Measurements from ENCODE around the gene TOMM40L.

The TOMM40L gene

GRCh38 chr1:161206411-161207140, 19.3 kb upstream of the TOMM40L start:
- Histone ChIP-seq H3K36me3 (ENCODE audit: control insufficient read depth in 1 of 2, insufficient read depth in 2 of 2, low read length in 2 of 2) (peaks cover 43 to 63% of the 10 kb centered on the region in 2 donors), H3K9ac (ENCODE audit: low read depth in 1 of 2, low read length in 2 of 2) (no peak overlapping the region), H3K4me1 (ENCODE audit: control insufficient read depth in 1 of 2, insufficient read depth in 2 of 2, low read length in 2 of 2) (peaks cover 17 to 28% of the 10 kb centered on the region in 2 donors)

DNA sequence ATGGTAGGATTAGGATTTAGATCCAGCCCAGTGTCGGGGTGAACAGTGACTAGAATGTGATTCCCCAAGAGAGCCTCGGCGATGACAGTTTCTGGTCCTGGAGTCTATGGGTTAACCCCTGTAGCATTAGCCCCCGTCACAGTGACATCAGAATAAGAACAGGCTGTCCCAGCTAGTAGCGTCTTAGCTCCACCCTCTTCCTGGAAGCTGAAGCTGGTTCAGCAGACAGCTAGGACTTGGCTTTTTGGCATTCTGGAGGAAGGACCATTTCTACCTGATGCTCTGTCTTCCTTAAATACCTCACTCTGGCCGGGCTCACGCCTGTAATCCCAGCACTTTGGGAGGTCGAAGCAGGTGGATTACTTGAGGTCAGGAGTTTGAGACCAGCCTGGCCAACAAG, 18.7 kb upstream of the TOMM40L start:
- Histone ChIP-seq H3K27me3 (ENCODE audit: control insufficient read depth in 1 of 2, insufficient read depth in 2 of 2, low read length in 2 of 2) (no peaks in the 10 kb centered on the region), H3K4me1 (ENCODE audit: control insufficient read depth in 1 of 2, insufficient read depth in 2 of 2, low read length in 2 of 2) (peaks cover 13 to 24% of the 10 kb centered on the region in 2 donors), H3K9me3 (ENCODE audit: control insufficient read depth in 1 of 2, low read length in 2 of 2) (no peaks in the 10 kb centered on the region), H3K9ac (ENCODE audit: low read depth in 1 of 2, low read length in 2 of 2) (no peak overlapping the region), H3K36me3 (ENCODE audit: control insufficient read depth in 1 of 2, insufficient read depth in 2 of 2, low read length in 2 of 2) (peaks cover 48 to 69% of the 10 kb centered on the region in 2 donors), H3K27ac (ENCODE audit: low read depth, low read length) (peak overlapping the region; percentile 47), H3K4me3 (ENCODE audit: low read depth in 1 of 2, low read length in 2 of 2) (no peak overlapping the region)

More at GRCh38 chr1:161206411-161207140, 19.3 kb upstream of the TOMM40L start:
- no peaks in the 10 kb centered on the region for H3K27me3 ChIP-seq (ENCODE audit: control insufficient read depth in 1 of 2, insufficient read depth in 2 of 2, low read length in 2 of 2)
- no peaks in the 10 kb centered on the region for H3K9me3 ChIP-seq (ENCODE audit: control insufficient read depth in 1 of 2, low read length in 2 of 2)
- peak overlapping the region; percentile 47 for H3K27ac ChIP-seq (ENCODE audit: low read depth, low read length)
- H3K4me3 ChIP-seq (ENCODE audit: low read depth in 1 of 2, low read length in 2 of 2): no peak overlapping the region

- Histone ChIP-seq H3K9ac (ENCODE audit: low read depth in 1 of 2, low read length in 2 of 2) (no peak overlapping the region), H3K4me3 (ENCODE audit: low read depth in 1 of 2, low read length in 2 of 2) (no peak overlapping the region), H3K4me1 (ENCODE audit: control insufficient read depth in 1 of 2, insufficient read depth in 2 of 2, low read length in 2 of 2) (peaks cover 5 to 12% of the 10 kb centered on the region in 2 donors), H3K27me3 (ENCODE audit: control insufficient read depth in 1 of 2, insufficient read depth in 2 of 2, low read length in 2 of 2) (no peaks in the 10 kb centered on the region), H3K9me3 (ENCODE audit: control insufficient read depth in 1 of 2, low read length in 2 of 2) (no peaks in the 10 kb centered on the region), H3K36me3 (ENCODE audit: control insufficient read depth in 1 of 2, insufficient read depth in 2 of 2, low read length in 2 of 2) (peaks cover 52 to 86% of the 10 kb centered on the region in 2 donors), H3K27ac (ENCODE audit: low read depth, low read length) (no peak overlapping the region)
Observed at GRCh38 chr1:161209790-161210409, 16.0 kb upstream of the TOMM40L start.

DNA sequence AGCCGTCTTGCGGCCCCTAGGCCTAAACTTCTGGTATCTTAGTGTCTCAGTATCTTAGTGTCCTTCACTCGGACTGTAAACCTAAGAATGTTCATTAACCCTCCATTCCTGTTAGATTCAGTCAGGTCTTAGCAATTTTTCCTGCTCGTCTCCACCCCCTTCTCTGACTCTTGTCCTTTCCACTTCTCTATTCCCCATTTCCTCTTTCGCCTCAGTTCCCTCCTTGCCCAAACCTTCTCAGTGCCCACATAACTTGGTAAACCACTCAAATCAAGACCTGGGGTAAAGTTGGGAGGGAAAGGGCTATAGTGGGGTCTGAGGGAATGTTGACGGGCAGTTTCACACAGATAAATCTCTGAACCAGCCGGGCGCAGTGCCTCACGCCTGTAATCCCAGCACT, 11.5 kb upstream of the TOMM40L start:
- H3K9me3 ChIP-seq (ENCODE audit: control insufficient read depth in 1 of 2, low read length in 2 of 2): no peaks in the 10 kb centered on the region
- peaks cover 15 to 27% of the 10 kb centered on the region in 2 donors for H3K4me1 ChIP-seq (ENCODE audit: control insufficient read depth in 1 of 2, insufficient read depth in 2 of 2, low read length in 2 of 2)
- H3K36me3 ChIP-seq (ENCODE audit: control insufficient read depth in 1 of 2, insufficient read depth in 2 of 2, low read length in 2 of 2): peaks cover 35 to 58% of the 10 kb centered on the region in 2 donors
- H3K27me3 ChIP-seq (ENCODE audit: control insufficient read depth in 1 of 2, insufficient read depth in 2 of 2, low read length in 2 of 2): no peaks in the 10 kb centered on the region
- H3K9ac ChIP-seq (ENCODE audit: low read depth in 1 of 2, low read length in 2 of 2): no peak overlapping the region
- no peak overlapping the region for H3K4me3 ChIP-seq (ENCODE audit: low read depth in 1 of 2, low read length in 2 of 2)
- no peak overlapping the region for H3K27ac ChIP-seq (ENCODE audit: low read depth, low read length)

DNA sequence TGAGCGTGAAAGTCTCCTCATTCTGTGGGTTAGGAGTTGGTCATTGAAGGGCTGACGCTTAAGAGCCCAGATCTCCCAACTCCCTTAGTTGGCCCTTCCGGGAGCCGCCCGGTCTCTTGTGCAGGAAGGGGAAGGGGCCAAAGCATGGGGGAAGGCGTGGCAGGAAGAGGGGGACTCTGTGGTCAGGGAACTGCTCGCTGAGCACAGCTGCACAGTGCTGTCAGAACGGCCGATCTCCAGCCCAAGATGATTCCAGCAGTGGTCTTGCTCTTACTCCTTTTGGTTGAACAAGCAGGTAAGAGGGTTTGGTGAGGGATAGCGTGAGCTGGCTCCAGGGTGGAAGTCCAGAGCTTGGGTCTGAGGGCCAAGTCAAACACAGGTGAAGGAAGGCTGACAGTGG, 10.8 kb upstream of the TOMM40L start, which contains the start of gene FCER1G:
TSS of gene FCER1G (plus strand) at position 220 of the 400 bp plus-strand sequence. CDS start at position 247, 27 bp downstream.
- Histone ChIP-seq H3K27ac (ENCODE audit: low read depth, low read length) (peak within 1 kb of the TSS; percentile 20), H3K4me3 (ENCODE audit: low read depth in 1 of 2, low read length in 2 of 2) (peak within 1 kb of the TSS; percentile 46 to 65), H3K36me3 (ENCODE audit: control insufficient read depth in 1 of 2, insufficient read depth in 2 of 2, low read length in 2 of 2) (peaks cover 30 to 51% of the 10 kb centered on the region in 2 donors), H3K9me3 (ENCODE audit: control insufficient read depth in 1 of 2, low read length in 2 of 2) (no peaks in the 10 kb centered on the region), H3K27me3 (ENCODE audit: control insufficient read depth in 1 of 2, insufficient read depth in 2 of 2, low read length in 2 of 2) (no peaks in the 10 kb centered on the region), H3K4me1 (ENCODE audit: control insufficient read depth in 1 of 2, insufficient read depth in 2 of 2, low read length in 2 of 2) (peaks cover 11 to 31% of the 10 kb centered on the region in 2 donors), H3K9ac (ENCODE audit: low read depth in 1 of 2, low read length in 2 of 2) (no peak within 1 kb of the TSS)

GRCh38 chr1:161216945-161217712, 8.7 kb upstream of the TOMM40L start:
- H3K4me3 ChIP-seq (ENCODE audit: low read depth in 1 of 2, low read length in 2 of 2): peak overlapping the region; percentile 1 to 17

GRCh38 chr1:161217831-161218230, 8.0 kb upstream of the TOMM40L start:
- peak overlapping the region; percentile 11 for H3K27ac ChIP-seq (ENCODE audit: low read depth, low read length)
- no peak overlapping the region for H3K9ac ChIP-seq (ENCODE audit: low read depth in 1 of 2, low read length in 2 of 2)
- H3K9me3 ChIP-seq (ENCODE audit: control insufficient read depth in 1 of 2, low read length in 2 of 2): no peaks in the 10 kb centered on the region
- H3K4me1 ChIP-seq (ENCODE audit: control insufficient read depth in 1 of 2, insufficient read depth in 2 of 2, low read length in 2 of 2): peaks cover 10 to 29% of the 10 kb centered on the region in 2 donors
- H3K36me3 ChIP-seq (ENCODE audit: control insufficient read depth in 1 of 2, insufficient read depth in 2 of 2, low read length in 2 of 2): peaks cover 12 to 24% of the 10 kb centered on the region in 2 donors
- no peaks in the 10 kb centered on the region for H3K27me3 ChIP-seq (ENCODE audit: control insufficient read depth in 1 of 2, insufficient read depth in 2 of 2, low read length in 2 of 2)
- no peak overlapping the region for H3K4me3 ChIP-seq (ENCODE audit: low read depth in 1 of 2, low read length in 2 of 2)

More at GRCh38 chr1:161216945-161217712, 8.7 kb upstream of the TOMM40L start:
- peak overlapping the region; percentile 71 for H3K27ac ChIP-seq (ENCODE audit: low read depth, low read length)
- H3K27me3 ChIP-seq (ENCODE audit: control insufficient read depth in 1 of 2, insufficient read depth in 2 of 2, low read length in 2 of 2): no peaks in the 10 kb centered on the region
- no peaks in the 10 kb centered on the region for H3K9me3 ChIP-seq (ENCODE audit: control insufficient read depth in 1 of 2, low read length in 2 of 2)
- peaks cover 15 to 30% of the 10 kb centered on the region in 2 donors for H3K36me3 ChIP-seq (ENCODE audit: control insufficient read depth in 1 of 2, insufficient read depth in 2 of 2, low read length in 2 of 2)
- peaks cover 10 to 29% of the 10 kb centered on the region in 2 donors for H3K4me1 ChIP-seq (ENCODE audit: control insufficient read depth in 1 of 2, insufficient read depth in 2 of 2, low read length in 2 of 2)
- H3K9ac ChIP-seq (ENCODE audit: low read depth in 1 of 2, low read length in 2 of 2): peak overlapping the region in 1 of 2 donors; percentile 24

- peaks cover 14 to 32% of the 10 kb centered on the region in 2 donors for H3K4me1 ChIP-seq (ENCODE audit: control insufficient read depth in 1 of 2, insufficient read depth in 2 of 2, low read length in 2 of 2)
- H3K9ac ChIP-seq (ENCODE audit: low read depth in 1 of 2, low read length in 2 of 2): no peak overlapping the region
- H3K27ac ChIP-seq (ENCODE audit: low read depth, low read length): no peak overlapping the region
- H3K27me3 ChIP-seq (ENCODE audit: control insufficient read depth in 1 of 2, insufficient read depth in 2 of 2, low read length in 2 of 2): no peaks in the 10 kb centered on the region
- H3K9me3 ChIP-seq (ENCODE audit: control insufficient read depth in 1 of 2, low read length in 2 of 2): no peaks in the 10 kb centered on the region
- H3K36me3 ChIP-seq (ENCODE audit: control insufficient read depth in 1 of 2, insufficient read depth in 2 of 2, low read length in 2 of 2): peaks cover 6 to 17% of the 10 kb centered on the region in 2 donors
- no peak overlapping the region for H3K4me3 ChIP-seq (ENCODE audit: low read depth in 1 of 2, low read length in 2 of 2)
Observed at GRCh38 chr1:161218301-161219077, 7.4 kb upstream of the TOMM40L start.

DNA sequence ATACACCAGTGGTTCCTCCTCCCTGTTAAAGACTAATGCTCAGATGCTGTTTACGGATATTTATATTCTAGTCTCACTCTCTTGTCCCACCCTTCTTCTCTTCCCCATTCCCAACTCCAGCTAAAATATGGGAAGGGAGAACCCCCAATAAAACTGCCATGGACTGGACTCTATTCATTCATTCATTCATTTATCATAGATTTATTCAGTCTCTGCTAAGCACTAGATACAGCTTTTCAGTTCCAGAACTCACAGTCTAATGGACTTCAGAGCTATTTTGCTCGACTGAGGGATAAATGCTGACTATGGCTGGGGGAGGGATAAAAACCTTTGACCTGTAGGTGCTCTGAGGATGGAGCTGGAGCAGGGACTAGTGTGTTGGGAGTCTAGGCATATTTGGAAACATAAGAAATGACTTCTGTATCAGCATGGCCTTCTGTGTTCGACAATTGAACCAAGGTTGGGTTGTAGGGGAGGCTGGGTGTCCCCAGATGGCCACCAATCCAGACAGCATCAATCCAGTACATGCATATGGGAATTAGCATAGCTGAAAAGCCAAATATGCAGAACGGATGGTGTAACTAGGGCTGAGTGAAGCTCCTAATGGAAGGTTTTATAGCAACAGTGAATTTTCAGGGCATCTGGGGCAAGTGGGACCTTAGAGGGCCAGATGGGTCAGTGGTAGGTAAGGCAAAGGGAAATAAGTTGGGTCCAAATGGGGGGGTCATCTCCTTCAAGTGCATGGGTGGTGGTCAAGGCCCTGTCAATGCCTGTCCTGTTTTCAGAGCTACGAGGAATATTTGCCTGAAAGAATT, 6.6 kb upstream of the TOMM40L start:
- H3K4me3 ChIP-seq (ENCODE audit: low read depth in 1 of 2, low read length in 2 of 2): no peak overlapping the region
- no peak overlapping the region for H3K27ac ChIP-seq (ENCODE audit: low read depth, low read length)
- peaks cover 0 to 9% of the 10 kb centered on the region in 2 donors for H3K36me3 ChIP-seq (ENCODE audit: control insufficient read depth in 1 of 2, insufficient read depth in 2 of 2, low read length in 2 of 2)
- H3K4me1 ChIP-seq (ENCODE audit: control insufficient read depth in 1 of 2, insufficient read depth in 2 of 2, low read length in 2 of 2): peaks cover 19 to 40% of the 10 kb centered on the region in 2 donors
- H3K9ac ChIP-seq (ENCODE audit: low read depth in 1 of 2, low read length in 2 of 2): no peak overlapping the region
- no peaks in the 10 kb centered on the region for H3K27me3 ChIP-seq (ENCODE audit: control insufficient read depth in 1 of 2, insufficient read depth in 2 of 2, low read length in 2 of 2)
- no peaks in the 10 kb centered on the region for H3K9me3 ChIP-seq (ENCODE audit: control insufficient read depth in 1 of 2, low read length in 2 of 2)
